Chondrocyte (in vitro differentiated cells): Measurements from ENCODE around the gene SLC6A13. TPM values are rescaled to one million over a fixed set of nuclear protein-coding genes. Genes with fewer than 3 reads are reported as not detected.

ENCODE experiments used
- DNase-seq: peaks from one replicate; pipeline ENCODE4 v3.0.0; 2021; ENCODE audit warnings: mixed read lengths, low spot score
- H3K27ac Mint-ChIP-seq: one replicate; pipeline ENCODE4 v1.8.0; 2021; ENCODE audit warnings: mild to moderate bottlenecking, moderate library complexity, mixed read lengths; ENCODE audit not compliant: unreplicated experiment
- H3K27me3 Mint-ChIP-seq: 2 replicates; pipeline ENCODE4 v1.8.0; 2021; ENCODE audit warnings: low read depth, mixed read lengths
- H3K36me3 Mint-ChIP-seq: 2 replicates; pipeline ENCODE4 v1.8.0; 2021; ENCODE audit warnings: low read depth, mixed read lengths
- H3K4me1 Mint-ChIP-seq: 2 replicates; pipeline ENCODE4 v1.8.0; 2021; ENCODE audit warnings: low read depth, mild to moderate bottlenecking, mixed read lengths
- H3K4me3 Mint-ChIP-seq: one replicate; pipeline ENCODE4 v1.8.0; 2021; ENCODE audit warnings: mild to moderate bottlenecking, moderate library complexity, mixed read lengths; ENCODE audit not compliant: unreplicated experiment
- H3K9me3 Mint-ChIP-seq: 2 replicates; pipeline ENCODE4 v1.8.0; 2021; ENCODE audit warnings: low read depth, mixed read lengths
- total RNA-seq: library from RNA; stranded (reverse); gene quantifications from 3 replicates; pipeline ENCODE4 v1.2.1, GENCODE V29; 2021
- TF ChIP-seq, protein P1 (sequence below): fragments of 200-600 bp; sonication (generic); IDR thresholded peaks from 2 replicates; pipeline ENCODE4 v1.5.0; 2021; ENCODE audit warnings: antibody characterized with exemption, mild to moderate bottlenecking, moderate library complexity

The SLC6A13 gene
- total RNA-seq, 1 donor from 2014 or later: 0.37 TPM

DNA sequence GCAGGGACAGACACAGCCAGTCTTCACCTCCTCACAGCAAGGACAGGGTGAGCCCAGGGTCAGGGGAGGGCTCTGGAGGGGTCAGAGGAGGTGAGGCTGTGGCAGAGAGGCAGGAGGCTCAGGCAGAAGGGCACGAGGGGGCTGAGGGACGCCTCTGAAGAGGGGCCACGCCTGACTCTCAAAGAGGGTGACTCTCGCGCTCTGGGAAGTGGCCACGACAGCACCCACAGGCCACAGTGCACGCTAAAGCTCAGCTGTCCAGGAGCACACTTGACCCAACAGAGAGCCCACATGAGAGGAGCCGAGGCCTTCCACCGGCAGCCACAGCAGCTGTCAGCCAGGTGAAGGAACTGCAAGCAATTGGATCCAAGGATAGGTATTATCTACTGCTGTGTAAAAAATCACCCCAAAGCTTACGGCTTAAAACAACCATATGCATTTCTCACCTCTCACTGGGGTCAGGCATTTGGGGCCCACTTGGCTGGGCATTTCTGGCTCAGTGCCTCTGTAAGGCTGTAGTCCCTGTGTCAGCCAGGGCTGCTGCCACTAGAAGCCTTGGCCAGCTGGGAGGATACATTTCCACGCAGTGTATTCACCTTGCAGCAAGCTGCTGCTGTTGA is 76.5 kb downstream of the SLC6A13 start:
- no peaks in the 10 kb centered on the region for H3K9me3 Mint-ChIP-seq
- H3K27ac Mint-ChIP-seq: no peak overlapping the region
- no peaks in the 10 kb centered on the region for H3K36me3 Mint-ChIP-seq
- DNase-seq: no peak
- H3K4me3 Mint-ChIP-seq: no peak overlapping the region
- H3K27me3 Mint-ChIP-seq: peaks cover 5% of the 10 kb centered on the region
- H3K4me1 Mint-ChIP-seq: peaks cover 22% of the 10 kb centered on the region
- TF ChIP-seq, protein P1, sequence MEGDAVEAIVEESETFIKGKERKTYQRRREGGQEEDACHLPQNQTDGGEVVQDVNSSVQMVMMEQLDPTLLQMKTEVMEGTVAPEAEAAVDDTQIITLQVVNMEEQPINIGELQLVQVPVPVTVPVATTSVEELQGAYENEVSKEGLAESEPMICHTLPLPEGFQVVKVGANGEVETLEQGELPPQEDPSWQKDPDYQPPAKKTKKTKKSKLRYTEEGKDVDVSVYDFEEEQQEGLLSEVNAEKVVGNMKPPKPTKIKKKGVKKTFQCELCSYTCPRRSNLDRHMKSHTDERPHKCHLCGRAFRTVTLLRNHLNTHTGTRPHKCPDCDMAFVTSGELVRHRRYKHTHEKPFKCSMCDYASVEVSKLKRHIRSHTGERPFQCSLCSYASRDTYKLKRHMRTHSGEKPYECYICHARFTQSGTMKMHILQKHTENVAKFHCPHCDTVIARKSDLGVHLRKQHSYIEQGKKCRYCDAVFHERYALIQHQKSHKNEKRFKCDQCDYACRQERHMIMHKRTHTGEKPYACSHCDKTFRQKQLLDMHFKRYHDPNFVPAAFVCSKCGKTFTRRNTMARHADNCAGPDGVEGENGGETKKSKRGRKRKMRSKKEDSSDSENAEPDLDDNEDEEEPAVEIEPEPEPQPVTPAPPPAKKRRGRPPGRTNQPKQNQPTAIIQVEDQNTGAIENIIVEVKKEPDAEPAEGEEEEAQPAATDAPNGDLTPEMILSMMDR: no peak

DNA sequence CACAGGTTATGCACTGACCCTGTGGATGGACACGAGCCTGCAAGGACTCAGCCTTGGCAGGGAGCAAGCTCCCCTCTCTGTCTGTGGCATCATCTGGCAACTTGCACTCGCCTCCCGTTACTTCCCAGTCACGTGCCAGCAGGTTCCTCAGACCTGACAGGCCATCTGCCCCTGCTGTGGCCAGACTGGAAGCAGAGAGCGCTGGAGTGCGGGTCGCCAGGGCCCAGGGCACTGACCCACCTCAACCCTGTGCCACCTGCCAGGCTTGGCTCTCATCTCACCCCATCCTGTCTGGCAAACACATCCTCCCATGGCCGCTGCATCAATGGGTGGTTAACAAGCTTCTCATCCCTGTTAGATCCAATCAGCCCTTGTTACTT is 77.1 kb downstream of the SLC6A13 start:
- Mint-ChIP-seq H3K36me3 (no peaks in the 10 kb centered on the region), H3K27me3 (peaks cover 5% of the 10 kb centered on the region), H3K9me3 (no peaks in the 10 kb centered on the region), H3K27ac (no peak overlapping the region), H3K4me1 (peaks cover 25% of the 10 kb centered on the region), H3K4me3 (no peak overlapping the region)
- DNase-seq: no peak
- TF ChIP-seq, protein P1: no peak

- Mint-ChIP-seq H3K9me3 (no peaks in the 10 kb centered on the region), H3K36me3 (no peaks in the 10 kb centered on the region), H3K4me3 (no peak overlapping the region), H3K4me1 (peaks cover 30% of the 10 kb centered on the region), H3K27ac (peak overlapping the region; percentile 57), H3K27me3 (peaks cover 2% of the 10 kb centered on the region)
- DNase-seq: no peak
- TF ChIP-seq, protein P1: no peak
Observed at GRCh38 chr12:184811-185575, 77.6 kb downstream of the SLC6A13 start.

DNA sequence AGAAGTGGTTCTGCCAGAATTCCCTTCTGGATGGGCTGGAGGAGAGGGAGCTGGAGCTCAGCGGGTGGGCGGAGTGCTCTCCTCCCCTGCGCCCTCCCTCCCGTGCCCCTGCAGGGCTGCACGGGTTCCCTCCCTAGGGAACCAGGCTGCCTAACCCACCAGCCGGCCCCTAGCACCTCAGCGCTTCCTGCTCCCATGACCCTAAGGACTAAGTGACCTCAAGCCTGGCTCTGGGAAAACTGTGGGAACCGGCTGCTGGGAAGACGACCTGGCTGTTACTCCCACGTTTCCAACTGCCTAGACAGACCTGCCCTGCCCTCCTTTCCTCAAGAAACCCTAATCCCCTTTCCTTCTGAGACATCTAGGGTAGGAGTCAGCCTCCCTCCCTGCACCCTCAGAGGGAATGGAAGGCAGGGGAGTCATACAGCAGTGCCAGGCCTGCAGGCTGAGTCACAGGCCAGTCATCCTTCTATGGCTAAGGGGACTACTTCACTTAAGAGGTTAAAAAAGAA is 80.2 kb downstream of the SLC6A13 start:
- DNase-seq: peak; percentile 56
- peaks cover 2% of the 10 kb centered on the region for H3K27me3 Mint-ChIP-seq
- H3K9me3 Mint-ChIP-seq: no peaks in the 10 kb centered on the region
- H3K36me3 Mint-ChIP-seq: no peaks in the 10 kb centered on the region
- H3K4me3 Mint-ChIP-seq: no peak overlapping the region
- H3K27ac Mint-ChIP-seq: peak overlapping the region; percentile 62
- peaks cover 42% of the 10 kb centered on the region for H3K4me1 Mint-ChIP-seq
- TF ChIP-seq, protein P1: no peak

DNA sequence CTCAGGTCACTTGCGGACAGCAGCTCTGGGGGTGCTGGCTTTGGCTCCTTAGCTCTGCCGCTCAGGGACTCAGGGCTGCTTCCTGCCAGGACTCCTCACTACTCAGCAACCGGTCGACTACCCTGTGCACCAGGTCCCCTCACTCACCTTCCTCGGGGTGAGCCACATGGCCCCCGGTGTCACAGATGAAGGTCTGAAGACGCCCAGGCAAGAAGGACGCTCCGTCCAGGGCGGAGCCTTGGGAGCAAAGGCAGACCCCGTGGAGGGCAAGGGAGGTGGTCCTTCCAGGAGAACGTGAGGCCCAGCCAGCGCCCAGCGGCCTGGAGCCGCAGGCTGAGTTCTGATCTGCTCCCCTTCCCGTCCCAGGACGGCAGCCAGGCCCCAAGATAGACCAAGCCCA is 80.7 kb downstream of the SLC6A13 start:
- TF ChIP-seq, protein P1: no peak
- H3K4me1 Mint-ChIP-seq: peaks cover 47% of the 10 kb centered on the region
- H3K9me3 Mint-ChIP-seq: no peaks in the 10 kb centered on the region
- DNase-seq: no peak
- H3K4me3 Mint-ChIP-seq: no peak overlapping the region
- H3K36me3 Mint-ChIP-seq: no peaks in the 10 kb centered on the region
- H3K27ac Mint-ChIP-seq: no peak overlapping the region
- H3K27me3 Mint-ChIP-seq: peaks cover 2% of the 10 kb centered on the region
